ENCODE data around the gene HIP1R.
A peak's percentile ranks its signal among the peaks of the same experiment; 100 is the strongest.

The HIP1R gene

GRCh38 chr12:122861587-122861970 is 26.3 kb downstream of the HIP1R start:
- H3K27ac ChIP-seq (ENCODE audit: low read depth, low read length), result no peak overlapping the region

GRCh38 chr12:122862110-122862634 is 26.9 kb downstream of the HIP1R start:
- H3K36me3 ChIP-seq (ENCODE audit: control insufficient read depth in 5 of 5, insufficient read depth in 5 of 5, low read length in 5 of 5), result peaks cover 0 to 41% (median 24%) of the 10 kb centered on the region in 5 donors
- H3K27ac ChIP-seq (ENCODE audit: low read depth, low read length), result no peak overlapping the region
- no peak overlapping the region for H3K9ac ChIP-seq (ENCODE audit: low read length in 5 of 5)
- H3K4me1 ChIP-seq (ENCODE audit: control insufficient read depth in 5 of 5, insufficient read depth in 5 of 5, low read length in 5 of 5), result peaks cover 0 to 58% (median 28%) of the 10 kb centered on the region in 5 donors
- H3K27me3 ChIP-seq (ENCODE audit: control insufficient read depth in 5 of 5, insufficient read depth in 4 of 5, low read length in 5 of 5), result no peaks in the 10 kb centered on the region
- no peak overlapping the region for H3K4me3 ChIP-seq (ENCODE audit: low read depth in 1 of 5, low read length in 5 of 5)
- H3K9me3 ChIP-seq (ENCODE audit: control insufficient read depth in 5 of 5, low read length in 5 of 5), result no peaks in the 10 kb centered on the region

More at GRCh38 chr12:122861587-122861970, 26.3 kb downstream of the HIP1R start:
- Histone ChIP-seq H3K27me3 (ENCODE audit: control insufficient read depth in 5 of 5, insufficient read depth in 4 of 5, low read length in 5 of 5) (no peaks in the 10 kb centered on the region), H3K9ac (ENCODE audit: low read length in 5 of 5) (no peak overlapping the region), H3K36me3 (ENCODE audit: control insufficient read depth in 5 of 5, insufficient read depth in 5 of 5, low read length in 5 of 5) (peaks cover 0 to 40% (median 23%) of the 10 kb centered on the region in 5 donors), H3K4me1 (ENCODE audit: control insufficient read depth in 5 of 5, insufficient read depth in 5 of 5, low read length in 5 of 5) (peaks cover 0 to 53% (median 28%) of the 10 kb centered on the region in 5 donors), H3K4me3 (ENCODE audit: low read depth in 1 of 5, low read length in 5 of 5) (no peak overlapping the region), H3K9me3 (ENCODE audit: control insufficient read depth in 5 of 5, low read length in 5 of 5) (no peaks in the 10 kb centered on the region)

GRCh38 chr12:122862872-122863701 is 27.8 kb downstream of the HIP1R start:
- H3K36me3 ChIP-seq (ENCODE audit: control insufficient read depth in 5 of 5, insufficient read depth in 5 of 5, low read length in 5 of 5), result peaks cover 0 to 41% (median 29%) of the 10 kb centered on the region in 5 donors
- no peak overlapping the region for H3K4me3 ChIP-seq (ENCODE audit: low read depth in 1 of 5, low read length in 5 of 5)
- no peak overlapping the region for H3K27ac ChIP-seq (ENCODE audit: low read depth, low read length)
- H3K4me1 ChIP-seq (ENCODE audit: control insufficient read depth in 5 of 5, insufficient read depth in 5 of 5, low read length in 5 of 5), result peaks cover 0 to 67% (median 29%) of the 10 kb centered on the region in 5 donors
- H3K9ac ChIP-seq (ENCODE audit: low read length in 5 of 5), result no peak overlapping the region
- H3K9me3 ChIP-seq (ENCODE audit: control insufficient read depth in 5 of 5, low read length in 5 of 5), result no peaks in the 10 kb centered on the region
- H3K27me3 ChIP-seq (ENCODE audit: control insufficient read depth in 5 of 5, insufficient read depth in 4 of 5, low read length in 5 of 5), result no peaks in the 10 kb centered on the region

- no peaks in the 10 kb centered on the region for H3K9me3 ChIP-seq (ENCODE audit: control insufficient read depth in 5 of 5, low read length in 5 of 5)
- H3K4me1 ChIP-seq (ENCODE audit: control insufficient read depth in 5 of 5, insufficient read depth in 5 of 5, low read length in 5 of 5), result peaks cover 0 to 82% (median 41%) of the 10 kb centered on the region in 5 donors
- H3K4me3 ChIP-seq (ENCODE audit: low read depth in 1 of 5, low read length in 5 of 5), result no peak overlapping the region
- no peak overlapping the region for H3K27ac ChIP-seq (ENCODE audit: low read depth, low read length)
- H3K36me3 ChIP-seq (ENCODE audit: control insufficient read depth in 5 of 5, insufficient read depth in 5 of 5, low read length in 5 of 5), result peaks cover 0 to 54% (median 43%) of the 10 kb centered on the region in 5 donors
- H3K9ac ChIP-seq (ENCODE audit: low read length in 5 of 5), result no peak overlapping the region
- H3K27me3 ChIP-seq (ENCODE audit: control insufficient read depth in 5 of 5, insufficient read depth in 4 of 5, low read length in 5 of 5), result no peaks in the 10 kb centered on the region
These were observed 29.6 kb downstream of the HIP1R start for GRCh38 chr12:122864894-122865253.

- Histone ChIP-seq H3K36me3 (ENCODE audit: control insufficient read depth in 5 of 5, insufficient read depth in 5 of 5, low read length in 5 of 5) (peaks cover 0 to 60% (median 49%) of the 10 kb centered on the region in 5 donors), H3K27ac (ENCODE audit: low read depth, low read length) (no peak overlapping the region), H3K9ac (ENCODE audit: low read length in 5 of 5) (no peak overlapping the region), H3K9me3 (ENCODE audit: control insufficient read depth in 5 of 5, low read length in 5 of 5) (no peaks in the 10 kb centered on the region), H3K4me3 (ENCODE audit: low read depth in 1 of 5, low read length in 5 of 5) (no peak overlapping the region), H3K4me1 (ENCODE audit: control insufficient read depth in 5 of 5, insufficient read depth in 5 of 5, low read length in 5 of 5) (peaks cover 2 to 83% (median 44%) of the 10 kb centered on the region in 5 donors), H3K27me3 (ENCODE audit: control insufficient read depth in 5 of 5, insufficient read depth in 4 of 5, low read length in 5 of 5) (no peaks in the 10 kb centered on the region)
These were observed 30.3 kb downstream of the HIP1R start for GRCh38 chr12:122865268-122866231.

GRCh38 chr12:122866379-122866778 is 31.1 kb downstream of the HIP1R start:
- H3K27me3 ChIP-seq (ENCODE audit: control insufficient read depth in 5 of 5, insufficient read depth in 4 of 5, low read length in 5 of 5), result no peaks in the 10 kb centered on the region
- H3K27ac ChIP-seq (ENCODE audit: low read depth, low read length), result no peak overlapping the region
- no peaks in the 10 kb centered on the region for H3K9me3 ChIP-seq (ENCODE audit: control insufficient read depth in 5 of 5, low read length in 5 of 5)
- H3K4me3 ChIP-seq (ENCODE audit: low read depth in 1 of 5, low read length in 5 of 5), result no peak overlapping the region
- peaks cover 0 to 57% (median 44%) of the 10 kb centered on the region in 5 donors for H3K36me3 ChIP-seq (ENCODE audit: control insufficient read depth in 5 of 5, insufficient read depth in 5 of 5, low read length in 5 of 5)
- H3K9ac ChIP-seq (ENCODE audit: low read length in 5 of 5), result no peak overlapping the region
- peaks cover 8 to 85% (median 45%) of the 10 kb centered on the region in 5 donors for H3K4me1 ChIP-seq (ENCODE audit: control insufficient read depth in 5 of 5, insufficient read depth in 5 of 5, low read length in 5 of 5)

GRCh38 chr12:122866950-122867607 is 31.8 kb downstream of the HIP1R start:
- no peaks in the 10 kb centered on the region for H3K27me3 ChIP-seq (ENCODE audit: control insufficient read depth in 5 of 5, insufficient read depth in 4 of 5, low read length in 5 of 5)
- H3K9me3 ChIP-seq (ENCODE audit: control insufficient read depth in 5 of 5, low read length in 5 of 5), result no peaks in the 10 kb centered on the region
- H3K36me3 ChIP-seq (ENCODE audit: control insufficient read depth in 5 of 5, insufficient read depth in 5 of 5, low read length in 5 of 5), result peaks cover 0 to 57% (median 44%) of the 10 kb centered on the region in 5 donors
- H3K4me3 ChIP-seq (ENCODE audit: low read depth in 1 of 5, low read length in 5 of 5), result no peak overlapping the region
- H3K27ac ChIP-seq (ENCODE audit: low read depth, low read length), result peak overlapping the region; percentile 37
- H3K9ac ChIP-seq (ENCODE audit: low read length in 5 of 5), result no peak overlapping the region
- peaks cover 12 to 85% (median 47%) of the 10 kb centered on the region in 5 donors for H3K4me1 ChIP-seq (ENCODE audit: control insufficient read depth in 5 of 5, insufficient read depth in 5 of 5, low read length in 5 of 5)

GRCh38 chr12:122867691-122868461 is 32.6 kb downstream of the HIP1R start:
- H3K36me3 ChIP-seq (ENCODE audit: control insufficient read depth in 5 of 5, insufficient read depth in 5 of 5, low read length in 5 of 5), result peaks cover 0 to 57% (median 44%) of the 10 kb centered on the region in 5 donors
- H3K9ac ChIP-seq (ENCODE audit: low read length in 5 of 5), result no peak overlapping the region
- peak overlapping the region; percentile 37 for H3K27ac ChIP-seq (ENCODE audit: low read depth, low read length)
- H3K27me3 ChIP-seq (ENCODE audit: control insufficient read depth in 5 of 5, insufficient read depth in 4 of 5, low read length in 5 of 5), result no peaks in the 10 kb centered on the region
- no peak overlapping the region for H3K4me3 ChIP-seq (ENCODE audit: low read depth in 1 of 5, low read length in 5 of 5)
- peaks cover 15 to 86% (median 49%) of the 10 kb centered on the region in 5 donors for H3K4me1 ChIP-seq (ENCODE audit: control insufficient read depth in 5 of 5, insufficient read depth in 5 of 5, low read length in 5 of 5)
- no peaks in the 10 kb centered on the region for H3K9me3 ChIP-seq (ENCODE audit: control insufficient read depth in 5 of 5, low read length in 5 of 5)
